ENCODE measurements around the gene TRANK1.

Gene TRANK1

DNA sequence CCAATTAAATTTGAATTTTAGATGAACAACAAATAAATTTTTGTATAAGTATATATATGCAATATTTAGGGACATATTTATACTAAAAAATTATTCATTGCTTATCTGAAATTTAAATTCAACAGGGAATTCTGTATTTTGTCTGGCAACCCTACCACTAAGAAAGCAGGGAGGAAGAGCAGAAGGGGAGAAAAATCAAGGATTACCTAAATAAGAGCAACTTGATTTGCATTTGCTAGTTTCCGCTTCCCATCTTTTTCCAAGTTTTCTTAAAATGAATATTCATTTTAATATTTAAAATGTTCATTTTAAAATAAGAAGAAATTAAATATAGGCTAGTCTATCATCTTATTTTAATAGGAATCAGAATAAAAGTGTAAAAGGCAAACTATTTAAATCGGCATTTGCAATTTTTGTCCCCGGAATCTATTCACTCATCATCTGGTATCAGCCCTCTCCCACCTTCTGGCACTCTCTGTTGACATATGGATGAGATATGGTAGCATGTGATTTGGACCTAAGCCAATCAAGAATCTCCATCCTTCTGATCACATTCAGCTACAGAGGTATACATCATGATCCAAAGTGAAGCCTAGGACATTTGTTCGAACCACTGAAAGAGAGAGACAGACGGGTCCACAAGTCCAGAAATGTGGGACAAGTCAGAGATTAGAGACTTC, 82.6 kb downstream of the TRANK1 start:
- Histone ChIP-seq H3K4me3 (ENCODE audit: low read length) (no peak overlapping the region), H3K9me3 (ENCODE audit: low read length) (no peaks in the 10 kb centered on the region), H2AFZ (ENCODE audit: low read depth, low read length) (no peak overlapping the region), H3K4me1 (ENCODE audit: insufficient read depth, low read length) (no peaks in the 10 kb centered on the region), H3K36me3 (ENCODE audit: insufficient read depth, low read length) (no peaks in the 10 kb centered on the region), H3K27me3 (ENCODE audit: insufficient read depth, low read length) (no peaks in the 10 kb centered on the region)

DNA sequence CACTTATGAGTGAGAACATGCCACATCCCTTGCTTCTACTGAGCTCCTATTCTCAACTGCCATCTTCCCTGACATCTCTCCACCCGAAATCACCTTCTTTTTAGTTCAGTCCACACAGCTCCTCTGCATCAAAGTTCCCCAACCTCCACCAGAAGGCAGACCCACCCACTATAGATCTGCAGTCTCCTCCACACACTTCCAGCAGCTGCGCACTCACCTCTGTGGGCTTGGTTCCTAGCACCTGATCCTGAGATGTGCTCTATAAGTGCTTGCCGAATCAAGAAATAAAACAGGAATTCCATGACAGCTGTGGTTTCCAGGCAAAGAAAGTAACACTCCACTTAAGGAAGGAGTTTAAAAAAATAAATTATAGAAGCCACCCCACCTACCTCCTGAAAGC, 85.4 kb downstream of the TRANK1 start:
- Histone ChIP-seq H2AFZ (ENCODE audit: low read depth, low read length) (no peak overlapping the region), H3K4me3 (ENCODE audit: low read length) (no peak overlapping the region), H3K27me3 (ENCODE audit: insufficient read depth, low read length) (no peaks in the 10 kb centered on the region), H3K4me1 (ENCODE audit: insufficient read depth, low read length) (no peaks in the 10 kb centered on the region), H3K9me3 (ENCODE audit: low read length) (no peaks in the 10 kb centered on the region), H3K36me3 (ENCODE audit: insufficient read depth, low read length) (no peaks in the 10 kb centered on the region)

DNA sequence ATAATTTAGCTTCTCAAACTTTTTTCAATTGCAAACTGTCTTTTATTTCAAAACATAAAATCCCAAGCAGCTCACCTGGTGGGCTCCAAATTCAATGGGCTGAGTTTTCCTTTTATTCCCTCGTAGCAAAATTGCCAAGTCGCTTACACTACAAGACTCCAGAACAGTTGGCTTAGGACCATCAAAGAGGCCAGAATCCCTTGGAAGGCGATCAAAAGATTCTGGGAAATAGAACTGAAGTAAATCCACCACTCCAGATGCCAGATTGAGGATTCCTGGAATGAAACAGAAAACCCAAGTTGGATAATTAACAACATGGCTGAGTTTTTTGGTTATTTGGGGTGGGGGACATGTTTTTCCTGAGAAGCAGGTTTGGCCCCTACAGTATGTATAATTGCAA, 92.8 kb downstream of the TRANK1 start:
- H3K4me3 ChIP-seq (ENCODE audit: low read length): no peak overlapping the region
- no peaks in the 10 kb centered on the region for H3K27me3 ChIP-seq (ENCODE audit: insufficient read depth, low read length)
- H3K36me3 ChIP-seq (ENCODE audit: insufficient read depth, low read length): no peaks in the 10 kb centered on the region
- no peaks in the 10 kb centered on the region for H3K9me3 ChIP-seq (ENCODE audit: low read length)
- H2AFZ ChIP-seq (ENCODE audit: low read depth, low read length): no peak overlapping the region
- no peaks in the 10 kb centered on the region for H3K4me1 ChIP-seq (ENCODE audit: insufficient read depth, low read length)

DNA sequence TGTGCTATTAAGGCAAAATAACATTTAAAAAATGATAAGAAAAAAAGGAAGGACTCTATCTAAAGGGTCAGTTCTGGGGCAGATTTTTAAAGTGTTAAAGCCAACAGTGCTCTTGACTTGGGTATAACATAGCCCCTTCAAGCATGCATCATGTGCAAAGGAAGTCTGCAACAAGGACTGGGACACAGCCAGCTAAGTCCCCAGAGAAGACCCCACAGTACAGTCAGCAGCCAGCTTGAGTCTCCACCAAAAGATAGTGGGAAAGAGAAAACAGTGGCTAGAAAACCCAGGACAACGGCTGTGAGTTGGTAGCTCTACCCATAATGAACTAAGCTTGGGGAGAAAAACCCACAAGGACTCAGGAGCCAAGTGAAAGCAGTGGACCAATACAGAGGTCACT, 94.1 kb downstream of the TRANK1 start:
- no peak overlapping the region for H3K4me3 ChIP-seq (ENCODE audit: low read length)
- no peaks in the 10 kb centered on the region for H3K4me1 ChIP-seq (ENCODE audit: insufficient read depth, low read length)
- no peaks in the 10 kb centered on the region for H3K36me3 ChIP-seq (ENCODE audit: insufficient read depth, low read length)
- no peak overlapping the region for H2AFZ ChIP-seq (ENCODE audit: low read depth, low read length)
- no peaks in the 10 kb centered on the region for H3K27me3 ChIP-seq (ENCODE audit: insufficient read depth, low read length)
- no peaks in the 10 kb centered on the region for H3K9me3 ChIP-seq (ENCODE audit: low read length)

DNA sequence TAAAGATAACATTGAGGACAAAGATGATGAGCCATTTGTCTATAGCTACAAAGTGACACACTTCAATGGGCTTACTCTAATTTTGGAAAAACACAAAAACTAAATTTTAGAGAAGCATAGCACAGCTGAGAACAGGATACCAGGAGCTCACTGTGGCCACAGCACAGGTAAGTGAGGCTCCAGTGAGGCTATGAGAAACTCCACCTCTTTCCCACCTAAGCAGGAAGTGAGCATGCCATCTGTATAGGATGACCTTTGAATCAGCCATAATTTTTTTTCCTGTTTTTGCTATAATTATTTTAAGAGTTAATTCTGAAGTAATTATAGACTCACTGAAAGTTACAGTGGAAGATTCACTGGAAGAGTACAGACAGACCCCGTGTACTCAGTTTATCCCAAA, 98.4 kb downstream of the TRANK1 start:
- H3K27me3 ChIP-seq (ENCODE audit: insufficient read depth, low read length): no peaks in the 10 kb centered on the region
- no peaks in the 10 kb centered on the region for H3K36me3 ChIP-seq (ENCODE audit: insufficient read depth, low read length)
- H2AFZ ChIP-seq (ENCODE audit: low read depth, low read length): no peak overlapping the region
- H3K9me3 ChIP-seq (ENCODE audit: low read length): no peaks in the 10 kb centered on the region
- H3K4me3 ChIP-seq (ENCODE audit: low read length): no peak overlapping the region
- no peaks in the 10 kb centered on the region for H3K4me1 ChIP-seq (ENCODE audit: insufficient read depth, low read length)

DNA sequence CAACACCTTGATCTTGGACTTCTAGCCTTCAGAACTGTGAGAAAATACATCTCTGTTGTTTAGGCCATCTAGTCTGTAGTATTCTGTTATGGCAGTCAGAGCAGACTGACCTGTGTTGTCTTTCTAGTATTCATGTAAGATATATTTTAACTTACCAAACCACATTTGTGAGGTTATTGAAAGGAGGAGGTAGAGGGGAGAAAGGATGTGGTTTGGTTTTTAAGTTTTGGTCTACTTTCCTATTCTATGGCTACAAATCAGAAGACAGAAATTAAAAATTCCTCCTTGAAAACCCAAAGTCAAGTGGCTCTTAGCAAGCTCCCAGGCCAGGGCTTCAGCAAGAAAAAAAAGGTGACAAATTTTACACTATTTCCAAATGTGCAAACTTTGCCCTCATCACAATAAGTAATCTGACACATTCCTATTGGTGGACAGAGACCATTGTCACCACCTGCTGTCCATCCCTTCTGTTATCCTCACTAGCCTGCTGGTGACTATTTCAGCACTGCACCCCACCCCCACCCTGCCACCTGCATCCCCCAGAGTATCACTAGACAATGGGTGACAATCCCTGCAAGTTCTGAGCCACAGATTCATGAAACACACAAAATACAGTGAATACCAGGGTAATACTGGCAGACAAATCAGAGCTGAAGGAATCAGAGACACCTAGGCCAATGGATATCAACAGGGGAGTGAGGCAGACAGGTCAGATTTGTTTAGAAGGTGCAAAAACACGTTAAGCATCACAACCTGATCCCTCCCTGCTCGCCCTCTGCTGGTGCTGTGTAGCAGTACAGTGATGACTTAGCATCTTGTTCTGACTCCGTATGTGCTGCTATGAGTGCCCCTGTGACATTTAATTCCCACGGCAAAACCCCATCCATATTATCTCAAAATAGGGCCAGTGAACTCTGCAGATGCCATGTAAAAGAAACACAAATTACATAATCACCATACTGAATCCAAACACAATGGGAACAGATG, 101.5 kb downstream of the TRANK1 start:
- no peaks in the 10 kb centered on the region for H3K4me1 ChIP-seq (ENCODE audit: insufficient read depth, low read length)
- H3K36me3 ChIP-seq (ENCODE audit: insufficient read depth, low read length): no peaks in the 10 kb centered on the region
- H3K27me3 ChIP-seq (ENCODE audit: insufficient read depth, low read length): no peaks in the 10 kb centered on the region
- H2AFZ ChIP-seq (ENCODE audit: low read depth, low read length): no peak overlapping the region
- H3K9me3 ChIP-seq (ENCODE audit: low read length): no peaks in the 10 kb centered on the region
- no peak overlapping the region for H3K4me3 ChIP-seq (ENCODE audit: low read length)

DNA sequence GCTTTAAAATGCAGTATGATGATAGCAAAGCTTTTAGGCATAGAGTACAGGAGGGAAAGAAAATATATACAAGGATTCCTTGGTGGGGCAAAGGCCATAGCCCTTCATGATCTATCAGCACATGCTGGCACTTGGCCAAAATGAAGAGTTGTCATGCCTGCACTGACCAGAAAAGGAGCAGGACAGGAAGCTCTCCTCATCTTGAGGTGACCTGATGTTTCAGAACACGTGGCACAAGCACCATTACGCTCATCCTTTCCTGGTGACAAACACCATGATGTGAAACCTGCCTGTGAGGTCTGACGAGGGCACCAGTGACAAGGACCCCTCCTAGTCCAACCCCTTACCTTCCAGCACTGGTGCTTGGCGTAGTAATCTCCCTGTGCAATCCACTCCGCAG, 102.6 kb downstream of the TRANK1 start:
- Histone ChIP-seq H3K9me3 (ENCODE audit: low read length) (no peaks in the 10 kb centered on the region), H3K36me3 (ENCODE audit: insufficient read depth, low read length) (no peaks in the 10 kb centered on the region), H3K27me3 (ENCODE audit: insufficient read depth, low read length) (no peaks in the 10 kb centered on the region), H3K4me3 (ENCODE audit: low read length) (no peak overlapping the region), H3K4me1 (ENCODE audit: insufficient read depth, low read length) (no peaks in the 10 kb centered on the region), H2AFZ (ENCODE audit: low read depth, low read length) (no peak overlapping the region)

DNA sequence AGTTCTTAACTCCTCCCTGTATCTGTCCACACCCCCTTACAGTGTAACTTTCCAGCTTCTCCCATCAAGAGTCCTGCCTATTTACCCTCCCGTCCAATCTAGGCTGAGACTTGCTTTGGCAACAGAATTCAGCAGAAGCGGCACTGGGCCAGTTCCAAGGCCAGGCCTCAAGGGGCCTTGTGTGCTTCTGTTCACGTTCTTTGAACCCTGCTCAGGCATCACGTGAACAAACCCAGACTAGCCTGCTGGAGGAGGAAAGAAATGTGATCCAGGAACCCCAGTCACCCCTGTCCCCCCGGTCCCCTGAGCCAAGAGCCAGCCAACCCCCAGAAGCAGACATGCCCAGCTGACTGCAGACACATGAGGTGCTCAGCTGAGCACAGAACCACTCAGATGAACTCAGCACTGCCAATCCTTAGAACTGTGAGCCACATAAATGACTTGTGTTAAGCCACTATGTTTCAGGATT, 104.4 kb downstream of the TRANK1 start:
- H3K27me3 ChIP-seq (ENCODE audit: insufficient read depth, low read length): no peaks in the 10 kb centered on the region
- no peaks in the 10 kb centered on the region for H3K36me3 ChIP-seq (ENCODE audit: insufficient read depth, low read length)
- H3K4me3 ChIP-seq (ENCODE audit: low read length): no peak overlapping the region
- no peak overlapping the region for H2AFZ ChIP-seq (ENCODE audit: low read depth, low read length)
- no peaks in the 10 kb centered on the region for H3K4me1 ChIP-seq (ENCODE audit: insufficient read depth, low read length)
- H3K9me3 ChIP-seq (ENCODE audit: low read length): no peaks in the 10 kb centered on the region

DNA sequence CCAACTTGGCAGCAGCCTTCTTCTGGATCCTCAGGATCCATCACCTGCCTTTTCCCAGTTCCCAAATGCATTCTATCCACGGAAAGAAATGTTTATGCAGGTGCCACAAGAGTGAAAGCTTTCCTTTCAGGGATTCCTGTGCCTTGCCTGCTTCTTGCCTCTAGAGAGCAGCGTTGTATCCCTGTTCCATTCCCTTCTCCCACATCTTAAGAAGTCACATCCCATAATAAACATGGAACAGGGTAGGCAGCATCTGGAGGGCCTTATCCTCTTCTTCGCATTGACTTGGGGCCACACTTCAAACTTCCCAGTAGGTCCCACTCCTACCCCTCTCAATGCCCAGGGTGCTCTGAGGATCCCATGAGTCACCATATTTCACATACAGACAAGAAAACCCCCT, 107.8 kb downstream of the TRANK1 start:
- Histone ChIP-seq H3K9me3 (ENCODE audit: low read length) (no peaks in the 10 kb centered on the region), H3K4me3 (ENCODE audit: low read length) (no peak overlapping the region), H3K27me3 (ENCODE audit: insufficient read depth, low read length) (no peaks in the 10 kb centered on the region), H3K36me3 (ENCODE audit: insufficient read depth, low read length) (no peaks in the 10 kb centered on the region), H2AFZ (ENCODE audit: low read depth, low read length) (no peak overlapping the region), H3K4me1 (ENCODE audit: insufficient read depth, low read length) (no peaks in the 10 kb centered on the region)

DNA sequence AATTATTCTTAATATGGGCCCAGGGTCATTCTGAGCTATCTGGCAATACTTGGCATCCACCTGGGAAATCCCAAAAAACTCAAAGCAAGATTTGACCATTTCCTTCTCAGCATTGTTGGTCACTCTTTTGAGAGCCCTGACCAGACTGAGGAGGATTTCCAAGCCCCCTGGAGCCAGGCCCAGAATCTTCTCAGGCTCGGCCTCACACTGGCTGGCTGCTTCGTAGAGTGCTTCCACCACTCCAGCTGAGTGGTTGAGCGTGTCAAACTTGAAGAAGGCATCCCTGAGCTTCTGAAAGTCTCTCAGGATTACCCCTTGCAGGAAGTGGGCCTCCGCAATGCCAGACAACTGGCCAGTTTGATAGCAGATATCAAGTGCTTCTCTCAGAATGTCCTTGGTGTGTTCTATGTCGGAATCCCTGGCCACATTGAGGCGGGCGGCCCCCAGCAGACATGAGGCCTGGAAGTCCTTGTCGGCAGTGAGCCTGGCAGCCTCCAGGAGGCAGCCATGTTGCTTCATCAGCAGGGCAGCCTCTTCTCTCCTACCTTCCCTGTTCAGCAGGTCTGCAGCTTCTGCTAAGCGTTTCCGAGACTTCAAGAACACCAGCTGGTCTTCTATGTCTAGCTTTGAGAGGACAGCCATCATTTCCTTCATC, 111.6 kb downstream of the TRANK1 start:
- Histone ChIP-seq H3K27me3 (ENCODE audit: insufficient read depth, low read length) (no peaks in the 10 kb centered on the region), H3K4me3 (ENCODE audit: low read length) (no peak overlapping the region), H3K9me3 (ENCODE audit: low read length) (no peaks in the 10 kb centered on the region), H3K36me3 (ENCODE audit: insufficient read depth, low read length) (no peaks in the 10 kb centered on the region), H3K4me1 (ENCODE audit: insufficient read depth, low read length) (no peaks in the 10 kb centered on the region), H2AFZ (ENCODE audit: low read depth, low read length) (no peak overlapping the region)

DNA sequence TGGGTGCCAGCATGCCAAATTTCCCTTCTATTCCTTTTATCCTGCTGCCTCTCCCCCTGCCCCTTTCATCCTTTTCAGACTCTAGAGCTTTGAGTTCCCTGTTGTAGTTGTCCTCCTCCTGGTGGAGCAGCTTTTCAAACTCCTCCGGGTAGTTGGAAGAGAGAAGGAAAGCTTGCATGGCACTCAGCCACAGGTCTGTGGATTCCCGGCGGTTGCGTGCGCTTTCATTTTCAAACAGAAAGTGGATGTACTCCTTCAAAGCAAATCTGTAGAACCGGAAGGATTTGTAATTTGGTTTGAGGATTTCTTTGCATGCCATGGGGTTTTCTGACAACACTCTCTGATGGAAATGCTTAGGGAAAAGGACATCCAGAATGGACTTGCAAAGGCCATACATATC, 112.4 kb downstream of the TRANK1 start:
- no peaks in the 10 kb centered on the region for H3K27me3 ChIP-seq (ENCODE audit: insufficient read depth, low read length)
- H2AFZ ChIP-seq (ENCODE audit: low read depth, low read length): no peak overlapping the region
- no peaks in the 10 kb centered on the region for H3K9me3 ChIP-seq (ENCODE audit: low read length)
- no peaks in the 10 kb centered on the region for H3K4me1 ChIP-seq (ENCODE audit: insufficient read depth, low read length)
- H3K36me3 ChIP-seq (ENCODE audit: insufficient read depth, low read length): no peaks in the 10 kb centered on the region
- H3K4me3 ChIP-seq (ENCODE audit: low read length): no peak overlapping the region

DNA sequence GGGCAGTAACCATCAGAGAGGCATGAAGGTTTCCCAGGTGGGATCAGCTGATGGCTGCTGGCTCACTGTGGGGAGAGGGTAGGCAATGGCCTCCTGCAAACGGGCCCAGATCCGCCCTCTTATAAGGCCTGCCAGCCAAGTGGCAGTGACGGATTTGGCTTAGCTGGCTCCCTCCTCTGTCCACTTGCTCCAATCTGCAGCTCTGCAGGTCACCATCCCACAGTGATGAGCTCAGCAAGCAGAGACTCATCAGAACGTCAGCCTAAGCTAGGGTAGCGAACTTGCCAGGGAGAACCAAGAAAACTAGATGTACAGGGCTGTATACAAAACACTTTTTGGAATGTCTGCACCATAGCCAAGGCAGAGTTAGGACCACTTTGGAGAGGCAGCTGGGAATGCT, 117.7 kb downstream of the TRANK1 start:
- Histone ChIP-seq H3K9me3 (ENCODE audit: low read length) (no peaks in the 10 kb centered on the region), H3K4me1 (ENCODE audit: insufficient read depth, low read length) (no peaks in the 10 kb centered on the region), H3K4me3 (ENCODE audit: low read length) (no peak overlapping the region), H2AFZ (ENCODE audit: low read depth, low read length) (no peak overlapping the region), H3K36me3 (ENCODE audit: insufficient read depth, low read length) (no peaks in the 10 kb centered on the region), H3K27me3 (ENCODE audit: insufficient read depth, low read length) (no peaks in the 10 kb centered on the region)

DNA sequence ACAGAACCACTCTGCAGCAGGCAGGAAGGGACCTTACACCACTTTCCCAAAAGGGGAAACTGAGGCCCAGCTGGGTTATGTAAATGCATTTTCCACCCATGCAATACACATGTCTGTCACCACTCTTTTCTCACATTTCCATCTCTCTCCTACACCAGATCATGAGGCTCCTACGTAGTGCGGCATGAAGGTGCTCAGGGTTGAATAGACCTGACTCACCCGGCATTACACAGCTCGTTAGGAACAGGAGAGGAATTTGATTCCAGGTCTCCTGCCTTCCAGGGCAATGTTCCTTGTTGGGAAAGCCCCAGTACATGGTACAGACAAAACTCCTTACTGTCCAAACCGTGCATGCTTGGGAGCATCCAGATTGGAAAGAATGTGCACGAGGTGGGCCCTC, 118.6 kb downstream of the TRANK1 start:
- no peaks in the 10 kb centered on the region for H3K4me1 ChIP-seq (ENCODE audit: insufficient read depth, low read length)
- H3K9me3 ChIP-seq (ENCODE audit: low read length): no peaks in the 10 kb centered on the region
- H2AFZ ChIP-seq (ENCODE audit: low read depth, low read length): no peak overlapping the region
- H3K4me3 ChIP-seq (ENCODE audit: low read length): no peak overlapping the region
- no peaks in the 10 kb centered on the region for H3K36me3 ChIP-seq (ENCODE audit: insufficient read depth, low read length)
- H3K27me3 ChIP-seq (ENCODE audit: insufficient read depth, low read length): no peaks in the 10 kb centered on the region
